Bone marrow (tissue), 2 donors: ENCODE data around the gene FMOD.

Experiments used
- DNase-seq, 2 donors: peaks; one replicate each; lab custom pipeline; 2025; lab: John Stamatoyannopoulos, UW

Gene FMOD

DNA sequence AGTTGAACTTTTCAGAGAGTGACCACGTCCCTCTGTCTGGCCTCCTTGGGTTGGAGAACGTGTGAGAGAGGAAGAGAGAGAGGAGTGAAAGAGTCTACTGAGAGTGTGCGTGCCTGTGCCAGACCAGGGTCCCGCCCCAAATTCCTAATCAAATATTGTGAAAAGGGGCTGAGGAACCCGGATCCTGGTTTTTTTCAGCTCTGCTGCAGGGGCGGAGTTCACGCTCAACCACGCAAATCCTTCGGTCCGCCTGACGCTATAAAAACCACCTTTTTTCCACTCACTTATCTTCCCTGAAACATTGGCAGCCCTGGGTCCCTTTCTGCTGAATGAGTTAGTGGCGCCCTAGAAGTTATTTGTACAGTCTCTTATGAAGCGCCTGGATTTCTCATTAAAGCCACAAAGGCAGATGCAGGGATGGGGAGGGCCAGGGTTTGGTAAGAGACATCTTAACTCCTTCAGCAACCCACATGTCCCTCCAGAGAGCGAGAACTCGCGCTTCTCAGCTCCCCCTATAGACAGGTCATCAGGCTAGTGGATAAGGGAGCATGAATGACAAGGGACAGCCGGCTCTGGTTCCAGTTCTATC is at the start of gene FMOD:
Gene FMOD (minus strand): TSS at position 86 of the 589 bp plus-strand sequence. CDS start 2,852 bp downstream, outside the sequence.
- DNase-seq, result no peak

DNA sequence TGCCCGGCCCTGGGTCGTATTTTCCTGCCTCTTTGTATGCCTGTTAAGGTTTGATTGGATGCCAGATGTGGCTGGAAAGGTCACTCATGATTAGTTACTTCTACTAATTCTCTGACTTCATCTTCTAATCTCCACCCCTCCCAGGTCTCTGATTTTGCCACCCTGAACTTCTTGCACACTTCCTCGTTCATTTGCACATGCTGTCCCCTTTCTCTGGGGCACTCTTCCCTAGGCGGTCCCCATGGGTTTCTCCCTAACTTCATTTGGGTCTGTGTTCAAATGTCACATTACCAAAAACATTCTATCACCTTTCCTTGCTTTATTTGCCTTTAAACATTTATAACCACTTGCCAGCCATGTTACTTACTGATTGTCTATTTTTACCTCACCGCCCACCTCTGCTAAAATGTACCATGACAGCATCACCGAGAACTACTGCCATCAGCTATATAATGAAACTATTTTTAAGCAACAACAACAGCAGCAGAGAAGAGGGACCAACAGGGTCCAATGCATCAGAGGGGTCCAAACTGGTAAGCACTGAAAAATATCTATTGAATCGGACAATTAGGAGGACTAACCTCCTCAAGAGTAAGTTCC is 45.8 kb upstream of the FMOD start:
- no peak for DNase-seq

DNA sequence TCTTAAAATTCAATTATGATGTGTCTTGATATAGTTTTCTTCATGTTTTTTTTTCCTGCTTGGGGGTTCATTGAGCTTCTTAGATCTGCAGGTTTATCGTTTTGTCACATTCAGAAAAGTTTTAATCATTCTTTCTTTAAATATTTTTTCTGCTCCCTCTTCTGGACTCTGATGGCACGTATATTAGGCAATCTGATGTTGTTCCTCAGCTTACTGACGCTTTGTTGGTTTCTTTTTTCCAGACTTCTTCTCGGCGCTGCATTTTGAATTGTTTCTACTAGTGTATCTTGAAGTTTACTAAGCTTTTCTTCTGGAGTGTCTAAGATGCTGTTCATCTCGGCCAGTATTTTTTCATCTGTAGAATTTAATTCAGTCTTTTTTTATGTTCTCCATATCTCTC is 44.8 kb upstream of the FMOD start:
- no peak for DNase-seq

GRCh38 chr1:203390298-203390697 is 39.4 kb upstream of the FMOD start:
- DNase-seq, result no peak

GRCh38 chr1:203388683-203389082 is 37.8 kb upstream of the FMOD start:
- no peak for DNase-seq

DNA sequence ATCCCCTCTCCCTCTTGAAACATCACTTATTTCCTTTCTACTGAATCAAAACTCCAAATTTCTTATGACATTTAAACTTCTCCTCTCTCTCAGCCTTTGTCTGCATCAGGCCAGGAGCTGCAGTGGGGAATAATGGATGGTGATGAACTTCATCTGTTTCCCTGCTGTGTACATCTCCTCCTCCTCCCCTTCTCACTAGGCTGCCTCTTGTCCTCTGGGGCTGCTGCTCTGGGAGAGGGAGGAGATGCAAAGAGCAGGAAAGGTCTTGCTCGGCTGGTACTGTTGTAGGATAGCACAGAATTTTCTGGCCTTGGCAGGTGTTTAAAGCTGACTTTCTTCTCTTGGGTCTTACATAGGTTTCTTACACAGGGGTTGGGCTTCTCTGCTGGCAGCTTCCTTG is 31.1 kb upstream of the FMOD start:
- DNase-seq, result no peak

DNA sequence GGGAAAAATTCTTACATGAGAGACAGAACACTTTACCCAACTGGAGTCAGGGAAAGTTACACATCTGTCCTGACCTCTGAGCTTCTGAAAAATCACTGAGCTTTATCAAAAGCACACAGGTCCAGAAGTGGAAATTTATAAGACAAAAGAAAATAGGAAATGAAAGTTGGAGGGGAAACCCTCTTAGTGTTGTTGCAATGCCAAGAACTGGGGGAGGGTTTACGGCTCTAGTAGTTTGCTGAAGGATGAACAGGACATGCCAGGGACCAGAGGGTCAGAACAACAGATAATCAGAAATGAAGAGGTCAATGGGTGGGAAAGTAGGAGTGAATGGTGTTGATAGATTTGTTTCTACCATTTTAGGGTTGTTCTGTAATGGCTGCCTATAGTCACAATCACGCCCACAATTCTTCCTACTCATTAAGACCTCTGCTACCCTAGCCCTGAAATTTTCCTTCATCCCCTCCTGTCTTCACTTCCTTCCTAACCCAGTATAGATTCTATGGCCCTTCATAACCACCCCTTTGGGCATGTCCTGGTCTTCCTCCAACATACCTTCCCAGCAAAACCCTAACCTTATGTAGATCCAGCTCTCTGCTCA is 30.3 kb upstream of the FMOD start:
- DNase-seq, result no peak

GRCh38 chr1:203380420-203381150 is 29.7 kb upstream of the FMOD start:
- DNase-seq, result no peak

DNA sequence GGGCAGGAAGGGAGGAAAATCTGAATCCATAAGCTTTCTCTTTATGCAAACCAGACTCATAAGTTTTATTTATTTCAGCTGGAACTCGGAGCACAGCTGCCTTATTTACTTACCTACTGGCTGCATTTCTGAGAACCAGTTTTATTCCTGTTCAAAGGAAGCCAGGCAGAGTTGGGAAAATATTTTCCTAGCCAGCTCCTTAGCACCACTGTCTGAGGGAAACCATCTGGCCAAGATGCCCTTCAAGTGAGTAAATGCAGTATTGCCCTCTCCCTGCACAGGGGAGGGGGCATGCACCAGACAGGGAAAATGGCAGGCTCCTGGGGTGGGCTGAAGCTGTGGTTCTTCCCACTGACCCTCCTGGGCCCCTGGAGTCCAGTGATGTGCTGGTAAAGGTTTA is 28.9 kb upstream of the FMOD start:
- DNase-seq, result no peak

DNA sequence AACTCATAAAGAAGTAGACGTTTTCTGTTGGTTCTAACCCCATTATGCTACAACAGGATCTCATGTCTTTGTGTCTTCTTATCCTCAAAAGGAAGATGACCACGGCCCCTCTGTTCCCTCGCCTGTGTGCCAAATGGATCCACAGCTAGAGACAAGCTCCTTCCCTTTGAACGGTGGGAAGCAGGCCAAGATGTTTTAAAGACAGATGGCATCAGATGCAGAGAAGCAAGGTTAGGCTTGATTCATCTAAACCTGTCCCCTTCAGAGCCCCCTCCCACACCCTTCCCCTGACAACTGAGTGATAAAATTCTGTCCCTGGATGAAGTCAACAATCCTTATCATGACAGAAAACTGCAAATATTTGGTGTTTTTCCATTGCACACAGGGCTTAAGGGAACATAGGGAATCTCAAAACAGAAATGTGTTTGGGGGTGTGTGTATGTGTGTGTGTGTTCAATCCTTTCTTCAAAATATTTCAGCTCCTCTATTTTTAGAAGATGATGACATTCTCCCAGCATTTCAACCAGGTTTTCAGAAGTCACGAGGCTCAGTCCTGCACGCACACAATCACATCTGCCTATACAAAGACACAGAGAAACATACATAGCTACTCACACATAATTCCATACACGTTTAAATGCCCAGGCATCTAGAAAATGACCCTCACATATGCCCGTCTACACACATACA is 27.8 kb upstream of the FMOD start:
- DNase-seq, result no peak

- no peak for DNase-seq
Measured at GRCh38 chr1:203373991-203374390, 23.1 kb upstream of the FMOD start.

GRCh38 chr1:203373002-203373401 is 22.1 kb upstream of the FMOD start:
- no peak for DNase-seq

DNA sequence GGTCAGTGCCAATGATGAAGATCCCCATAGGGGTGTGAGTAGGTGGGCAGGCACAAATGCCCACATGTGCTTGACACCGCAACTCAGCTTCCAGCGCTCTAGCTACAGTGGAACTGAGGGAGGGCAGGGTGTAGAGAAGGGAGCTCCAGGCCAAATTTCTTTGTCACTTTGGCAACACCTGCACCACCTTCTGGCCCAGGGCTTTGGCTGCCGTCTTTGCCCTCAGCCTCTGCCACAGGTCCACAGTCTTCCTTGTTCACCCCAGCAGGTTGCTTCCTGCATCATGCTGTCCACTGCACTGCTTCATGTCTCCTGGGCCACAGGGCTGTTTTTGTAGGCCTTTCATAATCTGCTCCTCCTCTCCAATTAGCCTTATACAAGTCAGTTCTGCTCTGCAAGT is 20.4 kb upstream of the FMOD start:
- DNase-seq, result no peak

DNA sequence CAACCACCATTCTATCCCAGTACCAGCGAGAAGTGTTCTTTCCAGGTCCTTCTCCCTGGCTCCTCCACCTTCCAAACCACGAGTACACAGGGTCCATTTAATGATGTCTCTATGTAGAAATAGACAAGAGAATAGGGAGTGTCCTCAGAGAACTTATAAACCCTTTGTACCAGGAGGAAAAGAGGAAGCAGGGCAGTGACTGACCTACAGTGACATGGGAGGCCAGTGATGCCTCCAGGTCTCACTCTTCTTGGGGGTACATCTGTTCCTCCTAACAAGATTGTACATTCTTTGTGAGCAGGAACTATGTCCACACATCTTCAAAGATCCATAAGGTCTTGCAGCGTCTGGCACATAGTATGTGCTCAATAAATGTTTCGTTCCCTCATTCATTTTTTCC is 18.7 kb upstream of the FMOD start:
- DNase-seq, result no peak

- no peak for DNase-seq
Measured at GRCh38 chr1:203368624-203369451, 17.9 kb upstream of the FMOD start.

- DNase-seq, result no peak
Measured at GRCh38 chr1:203367057-203367456, 16.1 kb upstream of the FMOD start.

DNA sequence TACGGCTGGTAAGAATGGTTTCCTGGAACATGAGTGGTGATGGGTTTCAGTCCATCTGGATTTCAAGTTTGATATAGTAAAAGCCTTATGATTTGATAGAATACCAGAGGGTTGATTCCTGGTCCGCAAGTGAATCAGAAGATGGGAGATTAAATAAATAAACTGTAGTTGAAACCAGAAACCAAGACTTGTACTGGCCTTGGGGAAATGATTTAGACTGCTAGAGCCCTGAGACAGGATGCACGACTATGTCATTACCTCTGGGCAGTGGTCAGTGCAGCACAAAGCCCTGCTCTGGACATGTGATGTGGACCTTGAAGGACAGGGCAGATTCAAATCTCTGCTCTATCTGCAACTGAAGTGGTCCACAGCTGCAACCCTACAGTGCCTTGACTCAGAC is 15.6 kb upstream of the FMOD start:
- no peak for DNase-seq

DNA sequence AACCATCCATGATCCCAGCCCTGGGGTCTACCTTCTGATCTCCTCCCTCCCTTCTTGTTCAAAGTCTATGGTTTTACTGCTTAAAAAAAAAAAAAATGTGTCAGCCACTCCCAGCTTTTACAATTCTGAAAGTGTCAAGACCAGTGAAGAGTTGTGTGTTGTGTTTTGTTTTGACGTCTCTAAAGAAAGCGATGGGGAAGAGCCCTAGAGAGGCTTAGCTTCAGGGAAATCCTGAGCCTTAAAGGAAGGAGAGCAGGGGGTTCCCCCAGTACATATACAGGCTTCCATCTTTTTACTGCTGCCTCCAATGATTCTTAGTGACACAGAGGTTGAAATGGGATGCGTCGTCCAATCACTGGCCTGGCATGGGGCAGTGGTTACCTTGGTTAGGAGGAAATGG is 13.9 kb upstream of the FMOD start:
- no peak for DNase-seq

- DNase-seq, result no peak
Measured at GRCh38 chr1:203364094-203364801, 13.3 kb upstream of the FMOD start.

DNA sequence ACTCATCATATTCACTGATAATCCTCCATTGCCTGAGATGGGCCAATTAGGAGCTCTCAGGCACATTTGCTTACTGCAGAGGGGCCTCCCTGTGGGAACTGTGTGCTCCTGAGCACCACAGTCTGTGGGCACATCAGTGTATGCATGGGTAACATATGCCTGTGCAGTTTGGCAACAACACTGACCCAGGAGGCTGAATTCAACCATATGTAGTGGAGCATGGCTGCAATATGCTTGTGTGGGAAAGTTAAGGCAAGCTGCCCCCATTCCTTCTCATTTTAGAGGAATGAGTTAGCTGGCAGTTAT is 11.8 kb upstream of the FMOD start:
- no peak for DNase-seq
